Skin epidermis (tissue), 12 donors: ENCODE measurements around the gene CPNE4.

Experiments used
- H3K27ac ChIP-seq, 21 experiments: fragments of 200-600 bp; sonication (generic) in 11 of 21; one replicate each; pipeline ENCODE4 v1.5.0; 2020; ENCODE audit warnings: mild to moderate bottlenecking in 3 of 21, inconsistent platforms in 2 of 21, moderate library complexity in 2 of 21
- H3K4me3 ChIP-seq, 7 experiments: fragments of 200-600 bp; sonication (generic) in 2 of 7; one replicate each; pipeline ENCODE4 v1.5.0; 2020; ENCODE audit warnings: inconsistent platforms in 2 of 7, mild to moderate bottlenecking in 2 of 7, moderate library complexity in 1 of 7

CPNE4 gene

DNA sequence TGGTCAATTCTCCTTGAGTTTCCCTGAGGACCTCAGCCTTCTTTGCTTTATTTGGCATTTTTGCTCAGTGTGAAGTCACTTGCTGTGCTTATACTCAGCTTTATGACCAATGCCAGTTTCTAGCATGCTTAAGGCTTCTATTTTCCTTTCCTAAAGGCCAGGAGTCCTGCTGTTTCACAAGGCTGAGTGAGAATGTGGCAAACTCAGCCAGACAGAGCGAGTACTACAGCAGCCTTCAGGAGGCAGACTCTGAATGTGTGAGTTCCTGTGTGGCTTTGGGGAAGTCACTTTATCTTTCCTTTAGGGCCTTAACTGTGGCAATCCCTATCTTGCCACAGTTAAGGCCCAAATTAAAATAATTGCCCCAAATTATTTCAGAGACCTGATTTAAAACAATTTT is 318.8 kb downstream of the CPNE4 start:
- H3K27ac ChIP-seq = no peak overlapping the region

DNA sequence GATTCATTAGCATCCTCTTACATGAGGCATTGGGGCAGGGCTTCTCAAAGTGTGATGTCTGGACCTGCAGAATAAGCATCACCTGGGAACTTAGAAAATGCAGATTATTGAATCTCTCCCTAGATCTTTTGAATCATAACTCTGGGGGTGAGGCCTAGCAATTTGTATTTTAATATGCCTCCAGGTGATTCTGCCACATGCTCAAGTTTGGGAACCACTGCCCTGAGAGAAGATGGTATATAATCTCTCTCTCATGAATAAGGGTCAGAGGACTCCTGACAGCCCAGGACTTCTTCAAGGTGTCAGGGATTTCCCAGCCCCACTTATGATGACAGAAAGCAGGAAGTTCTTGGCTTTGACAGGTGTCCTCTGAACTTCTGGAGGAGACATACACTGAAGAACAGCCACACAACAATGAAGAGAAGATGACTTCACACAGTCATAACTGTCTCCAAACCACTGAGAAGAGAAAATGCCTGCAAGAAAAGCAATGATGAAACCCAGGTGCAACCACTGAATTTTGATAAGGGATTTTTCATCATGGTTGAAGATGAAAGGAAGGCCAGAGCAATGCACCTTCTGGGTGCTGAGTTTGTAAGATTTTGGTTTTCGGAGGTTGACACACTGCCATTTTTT is 320.1 kb downstream of the CPNE4 start:
- Histone ChIP-seq H3K27ac (no peak overlapping the region), H3K4me3 (no peak overlapping the region)

More for the DNA sequence above, 318.8 kb downstream of the CPNE4 start:
- no peak overlapping the region for H3K4me3 ChIP-seq

DNA sequence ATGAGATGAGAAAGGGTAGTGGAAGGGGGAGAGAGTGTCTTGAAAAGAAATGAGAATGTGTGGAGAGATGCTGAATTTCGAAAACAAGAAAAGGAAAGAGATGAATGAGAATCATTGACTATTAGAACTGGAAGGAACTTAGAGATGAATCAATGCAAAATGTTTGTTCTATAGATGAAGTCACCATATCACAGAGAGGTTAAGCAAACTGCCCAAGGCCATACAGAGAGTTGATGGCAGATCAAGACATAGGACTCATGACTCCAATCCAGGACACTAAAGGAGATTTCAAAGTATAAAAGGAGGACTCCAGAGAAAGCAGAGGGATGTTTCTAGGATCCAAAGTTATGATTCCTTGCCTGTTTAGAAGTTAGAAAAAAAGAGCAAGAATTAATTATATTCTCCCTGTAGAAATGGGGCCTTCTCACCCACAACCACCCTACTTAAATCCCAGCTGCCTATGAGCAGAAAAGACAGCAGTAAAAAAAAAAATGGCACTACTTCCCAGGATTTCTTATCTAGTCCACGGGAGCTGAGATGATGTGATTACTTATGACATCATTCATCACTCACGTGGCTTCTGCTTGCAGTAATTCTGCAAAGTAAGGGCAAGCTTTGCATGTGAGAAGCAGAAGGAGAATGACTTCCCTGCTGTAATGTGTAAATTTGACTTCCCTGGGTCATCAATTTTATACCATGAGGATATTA is 321.2 kb downstream of the CPNE4 start:
- H3K4me3 ChIP-seq = no peak overlapping the region
- H3K27ac ChIP-seq = no peak overlapping the region

DNA sequence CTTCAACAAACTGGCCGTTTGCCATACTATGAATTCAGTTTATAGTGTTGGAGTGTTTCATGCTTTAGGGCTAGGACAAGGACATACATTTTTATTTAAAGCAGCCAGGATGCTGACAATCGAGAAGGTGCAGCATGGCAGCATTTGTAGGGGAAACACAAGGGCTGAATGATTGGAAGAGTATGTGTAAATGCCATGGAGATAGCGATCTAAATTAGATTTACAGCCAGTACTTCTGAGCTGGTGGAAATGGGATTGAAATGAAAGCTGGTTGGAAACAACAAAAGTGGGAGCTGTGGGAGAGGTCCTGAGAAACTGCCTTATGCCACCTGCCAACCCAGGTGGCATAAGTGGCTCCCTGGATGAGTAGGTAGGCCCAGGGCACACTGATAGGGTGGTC is 322.2 kb downstream of the CPNE4 start:
- Histone ChIP-seq H3K27ac (no peak overlapping the region), H3K4me3 (no peak overlapping the region)

DNA sequence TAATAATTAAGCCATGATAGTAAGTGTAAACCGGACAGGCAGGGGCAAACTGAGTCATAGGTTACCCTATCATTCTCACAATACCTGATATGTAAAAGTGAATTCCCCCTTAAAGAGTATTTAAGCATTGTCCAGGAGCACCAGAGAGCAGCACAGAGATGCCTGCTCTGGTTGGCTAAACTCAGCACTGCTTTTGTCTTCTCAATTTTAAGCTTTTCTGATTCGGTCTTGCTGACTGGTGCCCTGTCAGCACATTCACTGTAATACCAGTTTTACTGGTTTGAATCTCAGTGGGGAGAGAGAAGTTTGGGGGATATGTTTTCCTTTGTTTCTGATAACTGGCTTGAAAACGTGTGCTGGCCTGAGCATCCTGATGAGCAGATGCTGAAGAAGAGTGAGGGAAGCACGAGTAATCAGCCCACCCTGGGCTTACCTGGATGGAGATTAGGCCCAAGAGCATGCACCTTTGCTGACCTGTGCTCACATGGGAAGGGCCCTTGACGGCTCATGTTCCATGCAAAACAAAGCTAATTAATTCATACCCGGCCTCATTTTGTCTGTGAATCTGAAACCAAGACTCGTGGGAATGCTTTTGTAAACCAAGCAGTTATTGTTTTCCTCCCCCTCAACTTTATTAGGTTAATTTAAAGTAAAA is 323.6 kb downstream of the CPNE4 start:
- no peak overlapping the region for H3K27ac ChIP-seq

DNA sequence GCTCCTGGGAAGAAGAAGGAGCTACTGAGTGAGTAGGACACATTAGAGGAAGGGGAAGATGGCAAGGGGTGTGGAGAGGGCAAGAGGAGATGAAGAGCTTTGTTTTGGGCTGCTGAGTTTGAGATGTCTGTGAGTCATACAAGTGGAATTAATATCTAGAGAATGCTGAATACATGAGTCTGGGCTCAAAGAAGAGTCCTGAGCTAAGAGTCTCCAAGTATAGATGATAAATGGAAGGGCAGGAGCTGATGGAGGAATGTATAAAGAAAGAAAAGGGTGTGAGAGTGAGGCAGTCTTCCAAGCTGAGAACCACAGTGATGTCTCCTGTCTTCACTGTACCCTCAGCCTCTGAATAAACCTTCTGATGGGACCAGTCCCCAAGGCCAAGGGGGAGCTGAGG is 326.6 kb downstream of the CPNE4 start:
- Histone ChIP-seq H3K27ac (no peak overlapping the region), H3K4me3 (no peak overlapping the region)

More for the DNA sequence above, 323.6 kb downstream of the CPNE4 start:
- H3K4me3 ChIP-seq = no peak overlapping the region

DNA sequence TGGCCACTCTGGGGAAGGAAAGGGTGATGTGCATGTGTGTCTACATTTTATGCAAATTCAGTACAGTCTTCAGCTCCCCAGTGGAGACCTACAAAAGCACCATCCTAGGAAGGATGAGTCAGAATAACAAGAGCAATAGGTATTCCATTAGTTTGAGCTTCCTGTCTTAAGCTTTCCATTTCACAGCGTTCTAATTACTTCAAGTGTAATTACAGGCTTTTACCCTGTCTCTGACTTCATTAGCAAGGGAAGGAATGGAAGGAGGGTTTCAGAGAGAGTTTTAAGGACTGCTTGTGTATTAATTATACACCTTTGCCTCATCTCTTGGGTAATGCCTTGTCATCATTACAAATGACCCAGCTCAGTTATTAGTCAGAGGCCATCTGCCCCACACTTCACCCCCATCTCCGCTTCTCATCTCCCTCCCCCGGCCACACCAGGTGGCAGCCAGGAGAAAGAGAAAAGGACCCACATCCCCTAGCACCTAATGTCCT is 329.2 kb downstream of the CPNE4 start:
- no peak overlapping the region for H3K27ac ChIP-seq
- no peak overlapping the region for H3K4me3 ChIP-seq

DNA sequence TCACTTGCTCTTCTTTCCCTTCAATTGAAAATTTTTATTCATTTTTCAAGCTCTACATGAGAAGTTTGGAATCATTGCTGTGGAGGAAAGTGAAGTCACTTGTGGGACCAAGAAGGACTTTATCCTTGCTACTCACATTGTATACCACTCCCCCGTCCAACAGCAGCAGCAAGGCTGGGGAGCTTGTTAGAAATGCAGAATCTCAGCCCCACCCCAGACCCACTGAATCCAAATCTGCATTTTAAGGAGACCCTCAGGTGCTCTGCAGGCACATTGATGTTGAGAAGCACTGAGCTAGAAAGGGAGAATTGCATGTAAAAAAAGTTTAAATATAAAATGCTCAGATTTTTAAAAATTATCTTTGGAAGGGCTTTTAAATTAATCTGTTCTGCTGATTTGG is 329.7 kb downstream of the CPNE4 start:
- Histone ChIP-seq H3K27ac (no peak overlapping the region), H3K4me3 (no peak overlapping the region)

DNA sequence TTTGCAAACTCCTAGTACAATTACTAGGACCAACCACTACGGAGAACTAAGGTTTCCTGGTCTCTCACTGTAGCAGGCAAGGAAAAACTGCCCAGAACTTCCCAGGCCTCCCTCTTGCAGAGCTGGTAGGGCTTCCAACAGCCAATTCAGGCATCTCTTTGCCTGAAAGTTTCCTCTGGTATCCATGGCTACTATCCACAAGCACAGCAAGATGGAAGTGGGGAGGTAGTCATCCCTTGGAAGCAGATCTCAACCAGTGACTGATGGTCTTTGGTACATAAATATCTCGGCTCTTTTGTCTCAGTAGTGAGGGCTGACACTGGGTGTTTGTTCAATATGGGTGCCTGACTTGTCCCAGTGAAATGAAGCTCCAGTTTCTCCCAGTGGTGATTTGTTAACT is 330.7 kb downstream of the CPNE4 start:
- Histone ChIP-seq H3K4me3 (no peak overlapping the region), H3K27ac (no peak overlapping the region)

DNA sequence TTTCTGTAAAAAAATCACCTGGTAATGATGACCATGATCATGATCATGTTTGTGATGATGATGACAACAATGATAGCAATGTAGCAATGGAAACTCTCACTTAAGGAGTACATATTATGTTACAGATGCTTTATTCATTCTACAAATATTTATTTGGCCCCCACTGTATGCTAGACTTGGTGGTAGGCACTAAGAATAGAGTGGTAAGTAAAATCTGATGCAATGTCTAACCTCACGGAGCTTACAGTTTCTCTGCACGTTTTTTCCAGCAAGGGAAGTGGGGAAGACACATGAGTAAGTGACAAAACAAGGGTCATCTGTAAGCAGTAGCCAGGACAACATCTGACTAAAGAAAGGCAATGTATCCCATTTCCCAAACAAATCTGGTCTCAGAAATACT is 332.7 kb downstream of the CPNE4 start:
- H3K27ac ChIP-seq = no peak overlapping the region
- no peak overlapping the region for H3K4me3 ChIP-seq

DNA sequence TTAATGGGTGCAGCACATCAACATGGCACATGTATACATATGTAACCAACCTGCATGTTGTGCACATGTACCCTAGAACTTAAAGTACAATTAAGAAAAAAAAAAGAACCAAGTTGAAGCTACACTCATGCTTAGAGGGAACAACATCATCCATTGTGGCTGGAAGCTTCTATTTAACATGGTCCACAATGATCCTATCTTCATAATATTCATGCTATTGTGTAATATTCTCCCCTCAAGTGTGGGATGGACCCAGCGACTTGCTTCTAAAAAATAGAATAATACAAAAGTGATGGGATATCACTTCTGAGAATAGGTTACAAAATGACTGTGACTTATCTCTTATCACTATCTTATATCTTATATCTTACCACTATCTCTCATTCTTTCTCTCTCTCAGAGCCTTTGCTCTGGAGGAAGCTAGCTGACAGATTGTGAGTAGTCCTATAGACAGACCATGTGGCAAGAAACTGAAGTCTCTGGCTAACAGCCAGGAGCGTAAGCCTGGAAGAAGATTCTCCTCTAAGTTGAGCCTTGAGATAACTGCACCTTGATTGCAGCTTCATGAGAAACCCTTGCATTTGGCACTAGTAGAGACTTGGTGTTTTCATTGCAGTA is 333.6 kb downstream of the CPNE4 start:
- H3K27ac ChIP-seq = no peak overlapping the region
- no peak overlapping the region for H3K4me3 ChIP-seq

DNA sequence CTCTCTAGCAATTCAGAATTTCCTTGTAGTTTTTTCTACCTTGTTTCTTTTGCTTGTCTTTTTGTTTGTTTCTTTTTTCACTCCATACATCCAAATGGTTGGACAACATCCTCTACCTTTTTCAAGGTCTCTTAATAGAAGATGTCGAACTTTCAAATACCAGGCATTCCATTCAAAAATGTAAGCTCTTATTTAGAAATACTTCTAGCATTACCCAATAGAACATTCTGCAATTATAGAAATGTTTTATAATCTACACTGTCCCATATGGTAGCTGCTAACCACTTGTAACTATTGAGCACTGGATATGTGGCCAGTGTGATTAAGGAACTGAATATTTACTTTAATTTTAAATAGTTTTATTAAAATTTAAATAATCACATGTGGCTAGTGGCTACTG is 335.8 kb downstream of the CPNE4 start:
- Histone ChIP-seq H3K27ac (no peak overlapping the region), H3K4me3 (no peak overlapping the region)

DNA sequence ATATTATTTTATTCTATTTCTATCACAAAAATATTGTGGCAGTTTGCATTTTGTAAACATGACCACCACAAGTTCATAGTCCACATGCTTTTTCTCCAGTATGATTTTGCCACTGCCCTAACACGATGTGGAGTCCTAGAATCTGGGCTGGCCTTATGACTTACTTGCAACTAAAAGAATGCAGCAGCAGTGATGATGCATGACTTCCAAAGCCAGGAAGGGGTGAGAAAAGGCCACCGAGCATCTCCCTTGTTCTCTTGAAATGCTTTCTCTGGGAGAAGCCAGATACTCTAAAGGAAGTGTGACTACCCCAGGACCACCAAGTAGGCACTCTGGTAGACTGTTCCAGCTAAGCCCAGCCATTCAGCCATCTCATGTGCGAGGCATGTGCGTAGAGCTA is 340.4 kb downstream of the CPNE4 start:
- H3K4me3 ChIP-seq = no peak overlapping the region
- no peak overlapping the region for H3K27ac ChIP-seq

DNA sequence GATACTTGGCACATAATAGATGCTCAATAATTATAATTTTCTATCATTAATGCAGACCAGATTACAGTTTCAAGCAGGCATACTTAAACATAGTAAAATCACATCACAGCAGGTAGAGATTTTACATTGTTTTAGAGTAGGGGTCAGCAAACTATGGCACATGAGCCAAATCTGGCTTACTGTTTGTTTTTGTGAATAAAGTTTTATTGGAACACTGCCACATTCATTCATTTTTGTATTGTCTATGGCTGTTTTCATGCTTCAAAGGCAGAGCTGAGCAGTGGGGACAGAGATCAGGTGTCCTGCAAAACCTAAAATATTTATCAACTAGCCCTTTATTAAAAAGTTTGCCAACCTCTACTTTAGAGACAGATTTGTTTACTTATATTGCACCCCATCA is 342.5 kb downstream of the CPNE4 start:
- H3K27ac ChIP-seq = no peak overlapping the region
- H3K4me3 ChIP-seq = no peak overlapping the region

DNA sequence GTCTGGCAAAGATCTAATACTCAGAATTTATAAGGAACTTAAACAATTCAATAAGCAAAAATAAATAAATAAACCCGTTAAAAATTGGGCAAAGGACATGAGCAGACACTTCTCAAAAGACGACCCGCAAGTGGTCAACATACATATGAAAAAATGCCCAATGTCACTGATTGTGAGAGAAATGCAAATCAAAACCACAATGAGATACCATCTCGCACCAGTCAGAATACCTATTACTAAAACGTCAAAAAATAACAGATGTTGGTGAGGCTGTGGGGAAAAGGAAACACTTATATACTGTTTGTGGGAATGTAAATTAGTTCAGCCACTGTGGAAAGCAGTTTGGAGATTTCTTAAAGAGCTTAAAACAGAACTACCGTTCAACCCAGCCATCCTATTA is 344.0 kb downstream of the CPNE4 start:
- no peak overlapping the region for H3K4me3 ChIP-seq
- no peak overlapping the region for H3K27ac ChIP-seq

DNA sequence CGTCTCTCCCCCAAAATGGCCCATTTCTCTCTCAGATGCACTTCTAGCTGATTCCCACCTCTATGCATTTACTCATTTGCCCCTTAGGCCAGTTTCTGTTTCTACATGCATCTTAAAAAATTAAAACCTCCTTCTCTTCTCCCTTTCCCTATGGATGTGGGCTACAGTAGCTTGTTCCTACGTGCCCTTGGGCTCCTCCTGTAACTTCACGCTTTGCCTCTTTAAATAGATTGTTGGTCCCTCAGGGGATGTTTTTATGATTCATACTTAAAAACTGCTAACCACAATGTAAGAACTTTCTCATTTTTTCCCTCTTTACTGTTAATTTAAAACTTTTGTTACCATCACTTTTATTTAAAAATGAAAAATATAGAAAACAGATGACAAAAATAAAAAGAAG is 346.4 kb downstream of the CPNE4 start:
- Histone ChIP-seq H3K27ac (no peak overlapping the region), H3K4me3 (no peak overlapping the region)

DNA sequence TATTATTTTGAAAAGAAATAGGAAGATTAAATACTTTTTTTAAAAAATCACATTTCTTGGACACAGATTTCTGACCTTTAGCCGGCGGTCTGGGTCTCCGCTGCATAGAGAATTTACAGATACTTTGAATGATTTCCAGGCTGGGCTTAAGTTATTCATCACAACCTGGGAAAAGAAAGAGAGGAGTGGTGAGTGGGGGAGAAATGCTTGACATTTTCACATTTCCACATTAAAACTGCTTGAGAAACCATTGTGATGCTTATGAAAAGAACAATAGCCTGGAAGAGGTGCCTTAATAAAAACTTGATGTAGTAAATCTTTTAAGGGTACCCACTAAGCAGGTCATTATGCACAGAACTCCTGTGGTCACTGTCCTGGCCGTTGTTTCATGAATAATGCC is 365.2 kb downstream of the CPNE4 start:
- H3K27ac ChIP-seq = no peak overlapping the region
- H3K4me3 ChIP-seq = no peak overlapping the region

DNA sequence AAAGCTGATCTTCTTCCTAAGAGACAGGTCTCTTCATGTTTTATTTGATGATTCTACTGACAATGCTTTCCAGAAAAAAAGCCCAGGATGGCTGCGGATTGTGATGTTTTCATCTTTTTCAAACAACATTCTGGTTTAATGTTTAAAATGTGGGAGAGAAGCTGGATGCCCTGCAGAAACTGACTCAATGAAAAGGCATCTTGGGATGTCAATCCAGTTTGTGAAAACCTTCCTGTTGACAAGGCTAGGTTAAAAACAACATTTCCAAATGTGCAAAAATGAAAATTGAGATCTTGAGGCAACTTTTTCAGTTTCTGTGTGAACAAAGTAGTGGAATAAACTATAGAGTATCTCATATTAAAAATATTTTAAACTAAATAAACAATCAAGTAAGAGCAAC is 376.0 kb downstream of the CPNE4 start:
- Histone ChIP-seq H3K27ac (no peak overlapping the region), H3K4me3 (no peak overlapping the region)

DNA sequence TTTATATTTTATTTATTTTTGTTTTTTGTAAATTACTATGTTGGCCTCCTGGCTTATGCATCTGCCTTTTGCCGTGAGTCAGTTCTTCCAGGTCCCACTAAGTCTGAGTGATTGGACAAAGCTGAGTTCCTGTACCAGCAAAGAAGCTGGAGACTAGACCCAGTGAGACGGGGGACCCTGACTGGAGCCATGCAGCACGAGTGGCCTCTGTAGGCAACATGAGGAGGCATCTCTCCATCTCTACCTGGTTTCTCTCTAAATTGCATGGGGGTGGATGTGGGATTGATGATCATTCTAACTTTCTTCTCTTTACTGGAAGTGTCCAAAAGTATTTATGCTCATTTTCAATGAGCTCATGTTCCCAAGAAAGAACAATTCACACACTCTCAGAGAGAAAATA is 376.7 kb downstream of the CPNE4 start:
- Histone ChIP-seq H3K27ac (no peak overlapping the region), H3K4me3 (no peak overlapping the region)

DNA sequence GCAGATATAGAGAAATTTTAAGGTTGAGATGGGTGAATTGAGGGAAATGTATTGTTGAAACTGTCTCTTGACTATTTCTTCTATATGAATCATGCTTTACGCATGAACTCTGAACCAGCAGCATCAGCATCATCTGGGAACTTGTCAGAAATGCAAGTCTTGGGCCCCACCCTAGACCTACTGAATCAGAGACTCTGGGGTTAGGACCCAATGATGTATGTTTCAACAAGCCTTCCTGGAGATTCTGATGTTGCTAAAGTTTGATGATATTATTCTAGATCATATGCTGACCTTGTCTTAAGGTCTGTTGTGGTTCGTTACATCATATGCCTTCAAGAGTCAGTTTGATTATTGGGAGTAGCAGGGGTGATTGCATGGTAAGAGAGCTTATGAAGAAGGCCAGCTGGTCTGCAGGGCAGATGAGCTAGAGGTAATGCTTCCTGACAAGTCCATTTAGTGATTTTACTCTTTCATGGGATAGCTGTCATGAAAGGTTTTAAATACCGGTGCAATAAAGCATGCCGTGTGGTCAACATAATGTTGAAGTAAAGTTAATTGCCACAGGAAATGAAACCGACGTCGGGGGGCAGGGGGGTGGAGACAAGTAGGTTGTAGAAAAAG is 379.6 kb downstream of the CPNE4 start:
- H3K27ac ChIP-seq = no peak overlapping the region

More for the DNA sequence above, 379.6 kb downstream of the CPNE4 start:
- H3K4me3 ChIP-seq = no peak overlapping the region
